Cerebellar cortex (tissue), 1 donor: ENCODE results near the gene GNPTAB.
A peak's percentile ranks its signal among the peaks of the same experiment; 100 is the strongest.

ENCODE experiments used
- DNase-seq: peaks from one replicate; pipeline ENCODE4 v3.0.0-alpha.2; 2015; ENCODE audit warnings: low spot score

Gene GNPTAB

DNA sequence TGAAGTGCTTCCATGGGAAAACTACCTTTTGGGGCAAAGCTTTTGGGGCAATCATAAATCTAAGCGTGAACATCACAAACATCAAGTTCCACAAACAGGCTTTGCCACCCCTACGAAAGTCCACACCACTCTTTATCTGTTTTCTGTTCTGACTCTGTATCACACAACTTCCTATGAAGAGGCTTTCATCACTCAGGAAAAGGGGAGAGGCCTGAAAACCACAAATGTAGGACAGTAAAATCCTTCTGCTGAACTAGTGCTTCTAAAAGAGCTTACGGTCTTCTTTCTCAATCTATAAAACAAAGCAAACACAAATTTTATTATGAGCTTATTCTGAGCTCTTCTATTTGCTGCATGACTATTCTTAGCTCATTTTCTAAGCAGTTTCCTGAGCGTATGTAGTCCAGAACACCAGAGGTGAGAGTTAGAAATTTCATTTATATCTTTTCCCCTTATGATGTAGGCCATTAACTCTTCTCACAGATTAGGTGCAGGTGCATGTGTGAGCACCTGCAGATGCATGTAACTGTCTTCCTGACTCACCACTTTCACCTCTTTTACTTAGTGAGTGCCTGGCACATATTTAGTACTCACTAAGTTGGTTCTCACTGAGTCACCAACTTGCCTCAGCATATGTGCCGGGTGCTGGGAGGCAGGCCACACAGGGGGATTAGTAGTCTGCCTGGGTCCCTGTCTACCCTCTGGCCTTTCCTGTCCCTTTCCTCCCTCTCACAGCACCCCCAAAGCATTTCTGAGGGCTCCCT lies 58.6 kb downstream of the GNPTAB start:
- DNase-seq, result no peak

- no peak for DNase-seq
Observed at GRCh38 chr12:101769865-101770264, 60.9 kb downstream of the GNPTAB start.

- no peak for DNase-seq
Observed at GRCh38 chr12:101768781-101769180, 62.0 kb downstream of the GNPTAB start.

DNA sequence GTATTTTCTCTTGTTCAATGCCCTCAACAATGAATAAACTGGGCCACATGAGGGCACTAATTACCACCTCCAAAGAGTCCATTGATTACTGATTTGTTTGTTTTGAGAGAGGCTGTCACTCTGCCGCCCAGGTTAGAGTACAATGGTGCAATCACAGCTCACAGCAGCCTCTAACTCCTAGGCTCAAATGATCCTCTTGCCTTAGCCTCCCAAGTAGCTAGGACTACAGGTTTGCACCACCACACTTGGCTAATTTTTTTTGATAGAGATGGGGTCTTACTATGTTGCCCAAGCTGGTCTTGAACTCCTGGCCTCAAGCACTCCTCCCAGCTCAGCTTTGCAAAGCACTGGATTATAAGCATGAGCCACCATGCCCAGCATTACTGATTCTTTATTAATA lies 63.2 kb downstream of the GNPTAB start:
- DNase-seq, result no peak

GRCh38 chr12:101764051-101764792 lies 66.5 kb downstream of the GNPTAB start:
- DNase-seq, result no peak

DNA sequence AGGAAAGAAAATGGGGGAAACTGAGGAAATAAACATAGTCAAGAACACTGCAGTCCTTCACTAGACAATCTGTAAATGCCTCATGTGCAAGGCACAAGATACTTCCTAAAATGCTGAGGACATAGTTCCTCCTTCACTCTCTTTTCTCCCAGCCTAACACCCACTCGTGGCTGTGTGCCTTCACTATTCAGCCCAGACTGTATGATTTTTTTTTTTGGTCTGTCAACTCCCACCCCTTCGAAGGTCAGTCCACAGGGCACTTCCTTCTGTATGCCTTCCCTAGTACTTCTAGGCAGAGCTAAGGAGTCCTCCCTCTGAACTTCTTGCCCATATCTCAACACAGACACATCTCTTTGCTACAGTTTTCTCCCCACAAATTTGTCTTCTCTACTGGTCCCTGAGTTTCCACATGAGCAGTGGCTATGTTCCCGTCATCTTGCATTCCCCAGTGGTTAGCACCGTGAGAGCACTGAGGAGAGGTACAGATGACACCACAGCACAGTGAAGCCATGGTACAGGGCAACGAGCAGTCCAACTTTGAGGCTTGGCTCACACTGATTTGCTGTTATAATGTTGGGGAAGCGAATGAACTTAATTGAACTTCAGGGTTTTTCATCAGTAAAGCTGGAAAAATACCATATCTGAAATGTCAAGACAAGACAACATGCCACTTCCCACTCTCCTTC lies 67.4 kb downstream of the GNPTAB start:
- DNase-seq, result no peak

DNA sequence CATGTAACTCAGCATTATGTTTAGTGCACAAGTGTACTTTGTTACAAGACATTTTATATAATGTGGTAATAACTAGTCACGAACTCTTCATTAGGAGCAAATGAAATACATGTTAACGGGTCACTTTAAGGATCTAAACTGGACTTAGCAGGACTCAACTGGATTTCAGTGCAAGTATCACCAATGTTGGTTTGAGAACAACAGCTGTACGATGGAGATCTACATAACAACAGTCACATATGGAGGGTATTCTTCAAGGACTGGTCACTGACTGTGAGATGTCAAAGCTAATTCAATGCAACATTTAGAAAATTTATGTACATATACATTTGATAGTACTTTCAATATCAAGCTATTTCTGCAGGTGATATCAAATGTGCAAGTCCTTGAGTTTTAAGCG lies 69.0 kb downstream of the GNPTAB start:
- no peak for DNase-seq

DNA sequence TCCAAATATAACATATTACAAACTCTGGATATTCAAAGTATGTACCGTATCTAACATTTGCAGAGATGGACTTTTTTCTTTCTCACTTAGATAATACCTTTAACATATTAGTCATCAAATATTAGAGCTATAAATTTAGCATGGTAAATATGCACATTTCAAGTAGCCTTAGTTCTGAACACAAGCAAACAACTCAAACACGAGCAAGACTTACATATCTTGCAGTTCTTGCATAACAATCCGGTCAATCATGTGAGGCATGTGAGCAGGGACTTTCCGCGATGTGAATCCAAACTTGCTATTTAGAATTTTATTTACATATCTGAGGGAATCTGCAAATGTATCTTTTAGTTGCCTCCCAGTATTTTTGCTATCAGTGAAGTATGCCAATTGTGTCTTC lies 69.4 kb downstream of the GNPTAB start:
- no peak for DNase-seq

GRCh38 chr12:101759396-101760047 lies 71.2 kb downstream of the GNPTAB start:
- peak; percentile 19 for DNase-seq

GRCh38 chr12:101750152-101750551 lies 80.6 kb downstream of the GNPTAB start:
- no peak for DNase-seq

GRCh38 chr12:101749657-101750056 lies 81.1 kb downstream of the GNPTAB start:
- DNase-seq, result no peak

DNA sequence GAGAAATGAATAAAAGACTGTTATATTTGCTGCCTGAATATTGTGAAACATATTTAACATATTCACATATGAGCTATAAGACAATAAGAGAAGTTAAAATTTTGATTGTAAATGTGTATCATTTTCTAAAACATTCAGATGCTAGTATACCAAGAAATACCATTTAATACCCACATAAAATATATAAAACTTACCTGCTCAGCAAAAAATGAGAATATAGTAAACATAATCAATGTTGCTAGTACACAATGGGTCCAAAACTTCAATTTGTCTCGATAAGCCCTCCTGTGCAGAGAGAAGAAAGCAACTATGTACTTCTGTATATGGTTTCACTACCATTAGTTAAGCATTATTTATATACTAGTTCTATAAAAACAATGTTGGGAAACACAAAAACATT lies 81.9 kb downstream of the GNPTAB start:
- no peak for DNase-seq

GRCh38 chr12:101747697-101748096 lies 83.1 kb downstream of the GNPTAB start:
- no peak for DNase-seq

DNA sequence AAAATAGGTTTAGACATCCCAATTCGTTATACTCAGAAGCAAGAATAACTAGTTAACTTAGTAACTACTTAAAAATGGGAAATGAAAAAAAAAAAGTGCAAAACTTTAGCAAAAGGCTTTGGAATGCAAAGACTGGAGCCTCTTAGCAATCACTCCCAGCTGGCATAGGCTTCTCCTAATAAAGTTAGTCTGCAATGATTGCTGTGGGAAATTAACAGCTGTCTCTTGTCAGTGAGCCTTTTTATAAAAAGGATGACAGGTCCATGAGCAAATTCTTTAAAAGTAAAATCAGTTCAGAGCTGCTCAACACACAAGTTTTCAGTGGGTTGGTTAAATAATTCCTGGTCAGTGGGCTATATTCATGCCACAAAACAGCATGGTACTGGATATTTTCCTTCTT lies 84.1 kb downstream of the GNPTAB start:
- DNase-seq, result no peak

- DNase-seq, result no peak
Observed at GRCh38 chr12:101746196-101746595, 84.6 kb downstream of the GNPTAB start.

GRCh38 chr12:101745481-101745880 lies 85.3 kb downstream of the GNPTAB start:
- no peak for DNase-seq

GRCh38 chr12:101743724-101744472 lies 86.9 kb downstream of the GNPTAB start:
- DNase-seq, result no peak

GRCh38 chr12:101743242-101743641 lies 87.5 kb downstream of the GNPTAB start:
- no peak for DNase-seq

DNA sequence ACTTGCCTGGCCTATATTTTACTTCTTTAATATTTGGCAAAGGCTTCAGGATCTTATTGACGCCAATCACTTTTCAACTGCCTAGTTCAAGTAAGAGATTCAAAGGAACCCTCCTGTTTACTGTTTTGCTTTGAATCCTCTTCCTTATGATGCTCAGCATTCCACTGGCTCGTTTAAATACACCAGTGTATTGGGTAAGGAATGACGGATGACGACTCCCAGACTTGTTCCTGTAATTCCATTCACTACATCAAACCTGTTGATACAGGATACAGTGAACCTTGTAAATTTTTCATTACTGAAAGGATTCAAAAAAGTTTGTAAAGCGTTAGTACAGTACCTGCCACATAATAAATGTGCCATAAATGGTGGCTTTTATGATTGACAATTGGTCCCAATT lies 89.8 kb downstream of the GNPTAB start:
- DNase-seq, result no peak

DNA sequence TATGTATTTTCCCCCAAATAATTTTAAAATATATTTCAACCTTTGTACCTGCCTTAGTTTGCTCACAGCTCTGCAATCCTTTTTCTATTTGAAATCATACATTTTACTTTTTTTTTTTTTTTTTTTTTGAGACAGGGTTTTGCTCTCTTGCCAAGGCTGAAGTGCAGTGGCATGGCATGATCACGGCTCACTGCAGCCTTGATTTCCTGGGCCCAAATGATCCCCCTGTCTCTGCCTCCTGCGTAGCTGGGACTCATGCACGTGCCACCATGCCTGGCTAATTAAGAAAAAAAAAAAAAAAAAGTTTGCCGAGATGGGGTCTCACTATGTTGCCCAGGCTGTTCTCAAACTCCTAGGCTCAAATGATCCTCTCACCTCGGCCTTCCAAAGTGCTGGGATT lies 90.2 kb downstream of the GNPTAB start:
- DNase-seq, result no peak

DNA sequence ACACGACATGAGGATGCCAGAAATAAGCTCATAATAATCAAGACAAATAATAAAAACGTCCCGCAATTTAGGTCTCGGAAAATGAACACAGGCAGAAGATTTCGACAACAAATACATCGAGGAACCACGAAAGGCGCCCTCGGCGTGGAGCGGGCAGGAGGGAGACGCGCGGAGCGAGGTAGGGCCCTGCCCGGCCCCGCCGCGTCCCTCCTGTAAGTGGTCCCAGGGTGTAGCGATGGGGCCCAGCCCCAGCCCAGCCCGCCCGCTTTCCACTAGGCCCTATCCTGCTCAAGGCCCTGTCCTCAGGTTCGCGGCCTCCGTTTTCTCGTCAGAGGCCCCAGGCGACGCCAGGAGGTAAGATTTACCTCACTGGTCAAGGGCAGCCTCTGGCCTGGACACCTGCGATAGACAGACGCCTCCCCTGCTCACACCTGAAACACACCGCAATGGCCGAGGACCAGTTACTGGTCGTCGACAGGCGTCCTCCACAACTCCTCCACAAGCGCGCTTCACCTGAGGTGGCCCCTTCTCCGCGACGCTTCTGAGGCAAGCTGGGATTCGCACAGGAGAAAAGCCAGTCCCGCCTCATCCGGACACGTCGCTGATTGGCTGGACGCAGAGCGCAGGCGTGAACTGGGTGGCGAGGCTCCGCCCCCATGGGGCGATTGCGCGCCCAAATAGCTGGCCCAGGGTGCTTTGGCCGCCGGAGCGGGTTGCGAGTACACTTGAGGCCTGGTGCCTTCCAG lies 91.7 kb downstream of the GNPTAB start, which contains the start of gene SYCP3:
SYCP3 (minus strand) TSS at position 543 of the 746 bp plus-strand sequence. CDS start 1,527 bp downstream, outside the sequence.
- DNase-seq, result no peak
